GM19239 (cell line): ENCODE data around the gene TMPRSS6.

Experiments used
- DNase-seq: peaks from one replicate; pipeline ENCODE4 v3.0.0; 2011; ENCODE audit warnings: low spot score; ENCODE audit not compliant: insufficient read length
- FAIRE-seq: peaks from 2 replicates; lab custom pipeline; 2011; peaks lifted over from hg19 to GRCh38; lab: Jason Lieb, UNC

TMPRSS6 gene

GRCh38 chr22:37036655-37037377 lies 72.7 kb downstream of the TMPRSS6 start:
- DNase-seq: no peak
- no peak for FAIRE-seq

- no peak for FAIRE-seq
- DNase-seq: no peak
These were observed 75.7 kb downstream of the TMPRSS6 start for GRCh38 chr22:37033605-37034430.

GRCh38 chr22:37032535-37033460 lies 76.7 kb downstream of the TMPRSS6 start:
- DNase-seq: no peak
- FAIRE-seq: no peak

GRCh38 chr22:37032134-37032534 lies 77.4 kb downstream of the TMPRSS6 start:
- no peak for FAIRE-seq
- no peak for DNase-seq

- no peak for FAIRE-seq
- no peak for DNase-seq
These were observed 78.8 kb downstream of the TMPRSS6 start for GRCh38 chr22:37030560-37031281.

GRCh38 chr22:37028692-37029674 lies 80.5 kb downstream of the TMPRSS6 start:
- DNase-seq (no peak), FAIRE-seq (no peak)

- FAIRE-seq (no peak), DNase-seq (no peak)
These were observed 82.0 kb downstream of the TMPRSS6 start for GRCh38 chr22:37027556-37027955.

GRCh38 chr22:37026325-37026724 lies 83.2 kb downstream of the TMPRSS6 start:
- FAIRE-seq: no peak

GRCh38 chr22:37025500-37026070 lies 83.9 kb downstream of the TMPRSS6 start:
- FAIRE-seq: no peak
- DNase-seq: no peak

More at GRCh38 chr22:37026325-37026724, 83.2 kb downstream of the TMPRSS6 start:
- DNase-seq: no peak

- no peak for FAIRE-seq
- DNase-seq: no peak
These were observed 85.0 kb downstream of the TMPRSS6 start for GRCh38 chr22:37024339-37025157.

GRCh38 chr22:37023743-37024338 lies 85.7 kb downstream of the TMPRSS6 start:
- no peak for FAIRE-seq
- DNase-seq: no peak

GRCh38 chr22:37022483-37023337 lies 86.8 kb downstream of the TMPRSS6 start:
- DNase-seq (no peak), FAIRE-seq (no peak)

- peak; percentile 75 for FAIRE-seq
- DNase-seq: peak; percentile 93
These were observed 87.6 kb downstream of the TMPRSS6 start for GRCh38 chr22:37021710-37022482.

- DNase-seq: no peak
- no peak for FAIRE-seq
These were observed 88.5 kb downstream of the TMPRSS6 start for GRCh38 chr22:37021041-37021440.

GRCh38 chr22:37020192-37020479 lies 89.4 kb downstream of the TMPRSS6 start:
- DNase-seq (no peak), FAIRE-seq (peak; percentile 79)
